ENCODE data around the gene ZNF436.
"Not testable (repeated sequence)": the region's sequence is repeated elsewhere in the genome, so short reads cannot be mapped to it uniquely, and the experiment has no call there.

The ZNF436 gene

DNA sequence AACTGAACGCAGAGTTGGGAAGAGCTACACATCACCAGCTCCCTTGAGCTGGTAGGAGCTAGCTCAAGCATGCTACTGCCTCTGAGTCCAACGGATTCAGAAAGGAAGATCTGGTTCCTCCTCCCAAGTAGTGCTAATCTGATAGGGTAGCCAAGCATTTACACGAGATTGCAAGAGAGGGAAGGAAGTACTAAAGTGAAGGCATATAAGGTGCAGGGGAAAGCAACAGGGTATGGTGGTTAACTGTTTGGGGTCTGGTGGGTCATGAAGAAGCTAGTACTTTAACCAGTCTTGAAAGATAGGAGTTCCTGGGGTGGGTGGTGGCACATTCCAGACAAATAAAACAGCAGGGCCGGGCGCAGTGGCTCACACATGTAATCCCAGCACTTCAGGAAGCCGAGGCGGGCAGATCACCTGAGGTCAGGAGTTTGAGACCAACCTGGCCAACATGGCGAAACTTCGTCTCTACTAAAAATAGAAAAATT, 20.2 kb upstream of the ZNF436 start:
- Histone ChIP-seq H3K27me3 (ENCODE audit: insufficient read depth, low read length) (peaks cover 94% of the 10 kb centered on the region), H3K4me3 (ENCODE audit: low read length) (no peak overlapping the region), H3K27ac (ENCODE audit: low read length) (no peak overlapping the region), H3K9me3 (ENCODE audit: insufficient read depth, low read depth, low read length) (peaks cover 10% of the 10 kb centered on the region), H3K36me3 (ENCODE audit: insufficient read depth, low read depth, low read length) (no peaks in the 10 kb centered on the region), H3K9ac (ENCODE audit: low read depth, low read length) (no peak overlapping the region), H3K4me1 (ENCODE audit: insufficient read depth, low read length) (peaks cover 7% of the 10 kb centered on the region; the same call in 1 of the 2 replicates)

DNA sequence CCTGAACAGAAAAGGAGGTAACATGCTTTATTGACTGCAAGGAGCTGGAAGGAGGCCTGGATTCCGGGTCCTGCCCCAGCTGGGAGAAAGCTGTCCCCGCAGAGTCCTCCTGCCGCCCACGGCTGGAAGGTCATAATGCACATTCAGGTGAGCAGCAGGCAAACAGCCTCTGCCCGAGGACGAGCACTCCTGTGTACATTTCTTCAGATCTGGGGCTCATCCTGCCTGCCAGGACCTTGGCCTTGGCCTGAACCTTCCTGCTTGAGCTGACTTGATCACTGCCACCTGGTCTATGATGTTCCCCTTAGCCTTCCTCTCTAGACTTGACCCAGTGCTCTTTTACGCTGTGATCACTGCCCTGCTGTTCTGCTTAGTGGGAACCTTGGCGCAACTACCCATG, 17.9 kb upstream of the ZNF436 start:
- H3K36me3 ChIP-seq (ENCODE audit: insufficient read depth, low read depth, low read length), result no peaks in the 10 kb centered on the region
- no peak overlapping the region for H3K27ac ChIP-seq (ENCODE audit: low read length)
- H3K9me3 ChIP-seq (ENCODE audit: insufficient read depth, low read depth, low read length), result peaks cover 1% of the 10 kb centered on the region; the same call in 1 of the 2 replicates
- no peaks in the 10 kb centered on the region for H3K4me1 ChIP-seq (ENCODE audit: insufficient read depth, low read length)
- no peak overlapping the region for H3K4me3 ChIP-seq (ENCODE audit: low read length)
- H3K27me3 ChIP-seq (ENCODE audit: insufficient read depth, low read length), result peaks cover 94% of the 10 kb centered on the region
- no peak overlapping the region for H3K9ac ChIP-seq (ENCODE audit: low read depth, low read length)

GRCh38 chr1:23385119-23385621, 15.5 kb upstream of the ZNF436 start:
- Histone ChIP-seq H3K9ac (ENCODE audit: low read depth, low read length) (no peak overlapping the region), H3K36me3 (ENCODE audit: insufficient read depth, low read depth, low read length) (no peaks in the 10 kb centered on the region), H3K27me3 (ENCODE audit: insufficient read depth, low read length) (peaks cover 95% of the 10 kb centered on the region), H3K27ac (ENCODE audit: low read length) (no peak overlapping the region), H3K4me1 (ENCODE audit: insufficient read depth, low read length) (no peaks in the 10 kb centered on the region), H3K4me3 (ENCODE audit: low read length) (no peak overlapping the region), H3K9me3 (ENCODE audit: insufficient read depth, low read depth, low read length) (no peaks in the 10 kb centered on the region)

DNA sequence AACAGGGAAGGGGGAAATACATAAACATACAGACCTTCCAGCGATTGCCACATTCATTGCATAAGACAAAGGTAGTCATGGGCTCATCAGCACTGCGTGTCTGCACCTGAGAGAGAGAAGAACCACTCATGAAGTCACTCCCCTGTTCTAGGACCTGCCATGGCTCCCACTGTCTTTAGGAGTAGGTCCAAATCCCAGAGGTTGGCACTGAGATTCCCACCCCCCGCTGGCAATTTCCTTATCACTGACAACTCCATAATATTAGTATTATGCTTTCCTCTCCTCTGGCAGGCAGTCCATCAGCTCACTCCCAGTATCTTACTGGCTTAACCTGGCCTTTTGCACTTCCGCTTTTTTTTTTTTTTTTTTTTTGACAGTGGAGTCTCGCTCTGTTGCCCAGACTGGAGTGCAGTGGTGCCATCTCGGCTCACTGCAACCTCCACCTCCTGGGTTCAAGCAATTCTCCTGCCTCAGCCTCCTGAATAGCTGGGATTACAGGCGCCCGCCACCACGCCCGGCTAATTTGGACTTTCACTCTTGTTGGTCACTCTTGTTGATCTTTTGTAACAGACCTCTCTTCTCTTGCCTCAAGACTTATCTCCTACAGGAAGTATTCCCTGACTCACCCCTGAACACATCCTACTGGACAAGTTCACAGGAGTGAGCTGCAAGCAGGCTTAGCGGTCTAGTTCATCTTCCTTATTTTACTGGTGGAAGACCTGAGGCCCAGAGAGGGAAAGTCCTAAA, 14.8 kb upstream of the ZNF436 start:
- Histone ChIP-seq H3K27ac (ENCODE audit: low read length) (no peak overlapping the region), H3K27me3 (ENCODE audit: insufficient read depth, low read length) (peaks cover 93% of the 10 kb centered on the region), H3K9ac (ENCODE audit: low read depth, low read length) (no peak overlapping the region), H3K36me3 (ENCODE audit: insufficient read depth, low read depth, low read length) (no peaks in the 10 kb centered on the region), H3K4me1 (ENCODE audit: insufficient read depth, low read length) (no peaks in the 10 kb centered on the region), H3K4me3 (ENCODE audit: low read length) (no peak overlapping the region), H3K9me3 (ENCODE audit: insufficient read depth, low read depth, low read length) (no peaks in the 10 kb centered on the region)

- no peak overlapping the region for H3K9ac ChIP-seq (ENCODE audit: low read depth, low read length)
- no peaks in the 10 kb centered on the region for H3K36me3 ChIP-seq (ENCODE audit: insufficient read depth, low read depth, low read length)
- H3K4me1 ChIP-seq (ENCODE audit: insufficient read depth, low read length), result no peaks in the 10 kb centered on the region
- H3K9me3 ChIP-seq (ENCODE audit: insufficient read depth, low read depth, low read length), result no peaks in the 10 kb centered on the region
- H3K27ac ChIP-seq (ENCODE audit: low read length), result no peak overlapping the region
- no peak overlapping the region for H3K4me3 ChIP-seq (ENCODE audit: low read length)
- H3K27me3 ChIP-seq (ENCODE audit: insufficient read depth, low read length), result peaks cover 91% of the 10 kb centered on the region
Measured at GRCh38 chr1:23383577-23384311, 14.1 kb upstream of the ZNF436 start.

- H3K27me3 ChIP-seq (ENCODE audit: insufficient read depth, low read length), result peaks cover 94% of the 10 kb centered on the region
Measured at GRCh38 chr1:23381233-23381885, 11.7 kb upstream of the ZNF436 start.

DNA sequence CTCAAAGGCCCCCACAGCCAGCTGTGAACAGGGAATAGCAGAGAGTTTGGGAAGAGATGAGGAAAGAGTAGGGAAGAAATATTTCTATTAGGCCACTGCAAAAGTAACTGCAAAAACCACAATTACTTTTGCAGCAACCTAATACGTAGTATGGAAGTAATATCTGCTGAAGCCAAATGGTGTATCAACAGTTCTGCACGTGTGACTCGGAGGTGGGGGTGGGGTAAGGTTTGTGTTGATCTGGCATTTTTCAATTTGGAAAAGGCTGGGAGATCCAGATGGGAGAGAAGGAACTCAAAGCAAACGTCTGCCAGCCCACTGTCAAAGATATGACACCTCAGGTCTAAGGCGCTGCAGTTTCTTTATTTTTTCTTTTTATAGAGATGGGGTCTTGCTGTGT, 11.1 kb upstream of the ZNF436 start:
- Histone ChIP-seq H3K4me3 (ENCODE audit: low read length) (no peak overlapping the region), H3K27ac (ENCODE audit: low read length) (no peak overlapping the region), H3K9ac (ENCODE audit: low read depth, low read length) (no peak overlapping the region), H3K4me1 (ENCODE audit: insufficient read depth, low read length) (no peaks in the 10 kb centered on the region), H3K36me3 (ENCODE audit: insufficient read depth, low read depth, low read length) (no peaks in the 10 kb centered on the region), H3K27me3 (ENCODE audit: insufficient read depth, low read length) (peaks cover 94% of the 10 kb centered on the region), H3K9me3 (ENCODE audit: insufficient read depth, low read depth, low read length) (no peaks in the 10 kb centered on the region)

More at GRCh38 chr1:23381233-23381885, 11.7 kb upstream of the ZNF436 start:
- no peaks in the 10 kb centered on the region for H3K9me3 ChIP-seq (ENCODE audit: insufficient read depth, low read depth, low read length)
- H3K27ac ChIP-seq (ENCODE audit: low read length), result no peak overlapping the region
- no peak overlapping the region for H3K9ac ChIP-seq (ENCODE audit: low read depth, low read length)
- H3K36me3 ChIP-seq (ENCODE audit: insufficient read depth, low read depth, low read length), result no peaks in the 10 kb centered on the region
- H3K4me3 ChIP-seq (ENCODE audit: low read length), result no peak overlapping the region
- H3K4me1 ChIP-seq (ENCODE audit: insufficient read depth, low read length), result no peaks in the 10 kb centered on the region

DNA sequence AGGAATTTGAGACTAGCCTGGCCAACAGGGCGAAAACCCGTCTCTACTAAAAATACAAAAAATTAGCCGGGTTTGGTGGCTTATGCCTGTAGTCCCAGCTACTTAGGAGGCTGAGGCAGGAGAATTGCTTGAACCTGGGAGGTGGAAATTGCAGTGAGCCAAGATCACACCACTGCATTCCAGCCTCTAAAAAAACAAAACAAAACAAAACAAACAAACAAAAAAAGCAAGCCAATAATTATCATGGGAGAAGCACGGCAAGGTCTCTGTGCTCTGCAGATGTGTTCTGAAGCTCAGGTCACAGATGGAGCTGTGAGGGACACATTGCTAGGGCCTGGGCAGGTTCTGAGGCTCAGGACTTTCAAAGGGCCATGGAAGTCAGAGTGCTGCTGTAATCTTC, 10.6 kb upstream of the ZNF436 start:
- H3K36me3 ChIP-seq (ENCODE audit: insufficient read depth, low read depth, low read length); H3K9ac ChIP-seq (ENCODE audit: low read depth, low read length); H3K27ac ChIP-seq (ENCODE audit: low read length); H3K4me1 ChIP-seq (ENCODE audit: insufficient read depth, low read length); H3K9me3 ChIP-seq (ENCODE audit: insufficient read depth, low read depth, low read length); H3K4me3 ChIP-seq (ENCODE audit: low read length): not testable (repeated sequence)
- H3K27me3 ChIP-seq (ENCODE audit: insufficient read depth, low read length), result peaks cover 94% of the 10 kb centered on the region

DNA sequence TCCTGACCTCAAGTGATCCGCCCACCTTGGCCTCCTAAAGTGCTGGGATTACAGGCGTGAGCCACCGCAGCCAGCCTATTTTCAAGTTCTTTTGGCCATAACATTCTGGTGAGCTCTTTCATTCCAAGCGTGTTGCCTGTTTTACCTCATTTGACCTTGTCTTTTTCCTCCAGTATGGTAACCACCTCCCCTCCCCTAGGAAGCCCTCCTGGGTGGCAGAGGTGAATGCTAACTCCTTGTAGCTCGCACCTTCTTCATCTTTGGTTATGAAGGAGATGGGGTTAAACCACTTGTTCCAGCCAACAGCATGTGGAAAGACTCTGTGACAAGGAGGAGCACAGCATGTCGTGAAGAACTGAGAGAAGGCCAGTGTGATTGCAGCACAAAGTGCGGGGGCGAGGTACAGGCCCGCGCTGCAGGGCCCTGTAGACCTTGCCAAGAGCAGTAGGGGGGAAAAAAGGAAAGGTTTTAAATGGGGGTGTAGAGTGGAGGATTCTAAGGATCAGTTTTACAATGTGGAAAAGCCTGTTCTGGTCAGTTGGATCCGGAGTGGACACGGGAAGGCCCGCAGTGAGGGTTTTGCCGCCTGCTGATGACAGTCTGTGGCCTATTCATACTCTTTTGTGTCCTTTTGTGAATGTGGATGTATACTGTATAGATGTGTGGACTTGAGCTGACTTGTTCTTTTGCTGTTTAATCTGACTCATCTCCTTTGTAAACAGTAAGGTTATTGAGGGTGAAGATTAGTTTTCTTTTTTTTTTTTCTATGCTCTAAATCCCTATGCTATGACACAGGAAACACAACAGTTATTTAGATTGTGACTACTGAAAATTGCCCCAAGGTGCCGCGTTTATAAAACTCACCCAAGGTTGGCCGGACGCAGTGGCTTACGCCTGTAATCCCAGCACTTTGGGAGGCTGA, 7.5 kb upstream of the ZNF436 start:
- Histone ChIP-seq H3K4me1 (ENCODE audit: insufficient read depth, low read length) (peaks cover 5% of the 10 kb centered on the region), H3K27ac (ENCODE audit: low read length) (no peak overlapping the region), H3K9ac (ENCODE audit: low read depth, low read length) (no peak overlapping the region), H3K4me3 (ENCODE audit: low read length) (no peak overlapping the region), H3K9me3 (ENCODE audit: insufficient read depth, low read depth, low read length) (no peaks in the 10 kb centered on the region), H3K36me3 (ENCODE audit: insufficient read depth, low read depth, low read length) (no peaks in the 10 kb centered on the region), H3K27me3 (ENCODE audit: insufficient read depth, low read length) (peaks cover 95% of the 10 kb centered on the region)

GRCh38 chr1:23374079-23374735, 4.6 kb upstream of the ZNF436 start:
- not testable (repeated sequence) for H3K36me3 ChIP-seq (ENCODE audit: insufficient read depth, low read depth, low read length); H3K4me3 ChIP-seq (ENCODE audit: low read length); H3K9me3 ChIP-seq (ENCODE audit: insufficient read depth, low read depth, low read length); H3K27ac ChIP-seq (ENCODE audit: low read length); H3K9ac ChIP-seq (ENCODE audit: low read depth, low read length)
- peaks cover 25% of the 10 kb centered on the region for H3K4me1 ChIP-seq (ENCODE audit: insufficient read depth, low read length)
- peaks cover 99% of the 10 kb centered on the region for H3K27me3 ChIP-seq (ENCODE audit: insufficient read depth, low read length)

Measured in iPS-20b (cell line).